Astrocyte of the hippocampus (primary cell): Measurements from ENCODE around the gene ELK3.
A peak's percentile ranks its signal among the peaks of the same experiment; 100 is the strongest.

Source experiments
- DNase-seq: peaks from one replicate; pipeline ENCODE4 v3.0.0; 2011; ENCODE audit warnings: low read depth, low spot score

ELK3 gene

DNA sequence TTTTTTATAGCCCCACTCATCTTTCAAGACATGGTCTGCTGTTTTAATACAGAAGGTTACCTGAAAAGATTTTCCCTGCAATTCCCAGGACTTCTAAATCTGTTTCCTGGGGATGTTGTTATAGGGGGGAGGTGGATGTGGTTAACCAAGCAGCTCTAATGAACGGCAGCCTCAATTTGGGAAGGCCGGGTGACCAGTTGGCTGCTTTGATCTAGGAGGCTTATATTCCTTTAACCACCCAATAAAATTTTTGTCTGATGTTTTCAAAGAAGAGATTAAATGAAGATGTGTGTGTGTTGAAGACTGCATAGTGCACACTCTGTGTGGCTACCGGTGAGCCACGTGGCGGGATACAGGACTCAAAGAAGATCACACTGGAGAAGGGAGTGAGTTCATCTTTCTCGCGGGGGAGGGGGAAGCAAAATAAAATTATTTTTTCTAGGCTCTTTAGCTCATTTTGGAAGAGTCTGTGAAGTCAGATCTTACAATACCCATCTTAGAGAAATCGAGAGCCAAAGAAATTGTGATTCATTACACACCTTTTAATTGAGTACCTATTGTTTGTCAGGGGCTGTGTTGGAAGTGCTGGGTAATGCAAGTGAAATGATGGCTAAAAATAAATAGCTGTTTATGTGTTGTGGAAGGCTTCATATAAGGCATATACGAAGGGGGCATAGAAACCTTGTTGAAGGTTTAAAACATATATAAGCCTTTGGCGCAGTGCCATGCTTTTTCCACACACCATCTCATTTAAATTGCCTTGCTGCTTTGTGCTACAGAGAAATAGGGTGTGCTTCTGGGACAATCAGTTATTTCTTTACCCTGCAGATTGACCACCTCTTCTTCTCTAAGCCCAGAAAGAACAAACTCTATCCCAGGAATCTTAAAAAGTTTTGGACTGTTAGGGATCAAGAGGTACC is 18.5 kb downstream of the ELK3 start:
- no peak for DNase-seq

DNA sequence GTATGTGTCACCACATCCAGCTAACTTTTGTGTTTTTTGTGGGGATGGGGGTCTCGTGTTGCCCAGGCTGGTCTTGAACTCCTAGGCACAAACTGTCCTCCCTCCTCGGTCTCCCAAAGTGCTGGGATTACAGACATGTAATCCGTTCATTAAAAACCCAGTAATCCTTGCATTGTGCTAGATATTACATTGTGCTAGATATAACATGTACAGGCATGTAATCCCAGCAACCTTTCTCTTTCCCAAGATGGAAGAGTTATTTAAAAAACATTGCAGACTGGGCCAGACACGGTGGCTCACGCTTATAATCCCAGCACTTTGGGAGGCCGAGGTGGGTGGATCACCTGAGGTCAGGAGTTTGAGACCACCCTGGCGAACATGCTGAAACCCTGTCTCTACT is 19.7 kb downstream of the ELK3 start:
- no peak for DNase-seq

DNA sequence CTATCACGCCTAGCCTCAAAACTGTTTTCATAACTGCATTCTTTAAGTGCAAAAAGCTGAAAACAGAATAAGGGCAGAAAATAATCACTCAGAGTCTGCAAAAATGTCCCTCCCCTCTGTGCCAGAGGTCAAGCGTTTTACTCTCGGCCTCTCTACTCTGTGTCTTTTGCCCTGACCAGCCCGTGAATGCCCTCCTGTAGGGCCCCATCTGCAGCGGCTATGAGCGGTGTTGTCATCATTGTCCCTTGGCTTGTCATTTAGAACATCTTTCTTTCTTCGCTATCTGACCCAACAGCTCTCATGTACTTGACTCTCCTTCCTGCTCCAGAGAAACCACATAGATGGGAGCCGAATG is 21.7 kb downstream of the ELK3 start:
- DNase-seq: no peak

DNA sequence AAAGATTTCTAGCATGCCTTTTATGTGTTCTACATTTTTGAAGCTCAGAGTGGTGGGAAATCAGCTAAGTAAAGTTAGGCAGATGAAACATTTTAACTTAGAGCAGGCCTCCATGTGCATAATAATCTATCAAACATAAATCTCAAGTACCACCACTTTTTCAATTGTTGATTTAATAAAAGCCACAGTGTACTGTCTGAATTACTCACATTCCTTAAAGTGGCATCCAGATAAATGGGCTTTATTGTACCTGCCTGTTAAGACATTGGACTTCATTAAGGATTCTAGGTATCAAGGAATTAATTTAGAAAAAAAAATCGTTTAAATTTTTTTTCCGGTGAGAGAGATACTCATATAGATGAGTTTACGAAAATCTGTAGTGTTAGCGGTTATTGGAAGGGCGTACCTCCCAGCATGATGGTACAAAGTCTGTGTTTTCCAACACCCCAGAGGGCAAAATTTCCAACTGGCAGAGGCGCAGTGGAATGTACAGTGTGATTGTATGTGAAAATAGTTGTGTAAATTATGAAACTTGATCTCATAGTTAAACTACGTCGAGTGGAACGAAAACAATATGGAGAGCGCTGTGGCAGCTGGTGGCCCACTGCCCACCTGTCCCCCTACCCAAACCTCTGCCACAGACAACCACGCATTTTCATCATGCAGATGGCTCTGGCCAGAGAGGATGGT is 25.0 kb downstream of the ELK3 start:
- no peak for DNase-seq

DNA sequence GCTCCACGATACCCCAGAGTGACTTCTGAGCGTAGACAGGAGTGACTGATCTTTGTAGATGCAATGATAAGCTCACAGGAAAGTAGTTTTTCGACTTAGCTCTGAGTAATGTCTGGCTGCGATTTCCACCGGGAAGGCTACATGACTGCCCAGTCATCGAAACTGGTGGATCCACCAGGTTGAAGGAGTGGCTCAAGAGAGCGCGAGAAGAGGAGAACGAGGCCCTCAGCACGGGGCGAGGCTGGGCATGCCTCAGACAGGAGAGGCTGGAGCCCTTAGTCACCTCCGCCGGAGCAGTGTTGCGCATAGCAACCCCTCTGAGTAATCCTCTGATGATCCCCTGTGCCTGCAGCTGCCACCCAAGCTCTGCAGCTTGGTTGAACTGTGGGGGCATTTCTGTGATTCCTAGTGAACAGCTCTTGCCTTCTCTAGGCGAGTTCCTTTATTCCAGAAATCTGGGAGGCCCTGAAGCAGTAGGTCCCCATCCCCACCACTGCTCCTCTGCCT is 25.6 kb downstream of the ELK3 start:
- peak; percentile 97 for DNase-seq

DNA sequence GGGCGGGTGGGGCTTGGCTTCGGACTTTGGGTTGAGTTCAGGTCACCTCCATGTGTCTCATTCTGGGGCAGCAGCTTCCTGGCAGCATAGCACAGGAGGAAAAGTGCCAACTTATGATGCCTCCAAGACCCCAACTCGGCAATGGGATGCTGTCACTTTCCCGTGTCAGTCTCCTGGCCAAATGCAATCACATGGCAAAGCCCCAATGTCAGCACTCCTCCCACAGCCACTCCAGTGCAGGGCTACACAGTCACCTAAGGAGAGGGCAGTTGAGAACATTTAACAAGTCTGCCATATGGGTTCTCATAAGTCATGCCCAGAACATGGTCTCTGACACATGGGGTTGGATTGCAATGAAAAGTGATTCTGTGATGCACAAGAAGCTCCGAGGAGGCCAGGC is 26.7 kb downstream of the ELK3 start:
- DNase-seq: peak; percentile 62

DNA sequence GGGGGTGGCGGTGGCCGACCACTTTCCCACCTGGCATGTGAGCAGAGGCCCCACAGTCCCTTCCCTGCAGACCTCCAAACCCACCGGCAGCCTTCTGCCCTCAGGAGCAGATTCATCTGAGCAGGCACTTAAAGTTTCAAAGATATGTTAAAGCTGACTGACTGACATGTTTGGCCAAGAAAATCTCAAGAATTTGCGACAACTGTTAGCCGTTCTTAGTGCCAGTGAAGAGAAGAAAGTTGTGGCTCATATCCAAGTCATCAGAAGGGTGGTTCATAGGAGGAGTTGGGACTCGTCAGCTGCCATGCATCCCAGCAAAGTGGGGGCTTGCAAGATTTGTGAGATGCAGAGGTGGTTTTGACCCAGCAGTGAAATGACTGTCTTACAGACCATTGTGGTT is 27.2 kb downstream of the ELK3 start:
- DNase-seq: peak; percentile 67

DNA sequence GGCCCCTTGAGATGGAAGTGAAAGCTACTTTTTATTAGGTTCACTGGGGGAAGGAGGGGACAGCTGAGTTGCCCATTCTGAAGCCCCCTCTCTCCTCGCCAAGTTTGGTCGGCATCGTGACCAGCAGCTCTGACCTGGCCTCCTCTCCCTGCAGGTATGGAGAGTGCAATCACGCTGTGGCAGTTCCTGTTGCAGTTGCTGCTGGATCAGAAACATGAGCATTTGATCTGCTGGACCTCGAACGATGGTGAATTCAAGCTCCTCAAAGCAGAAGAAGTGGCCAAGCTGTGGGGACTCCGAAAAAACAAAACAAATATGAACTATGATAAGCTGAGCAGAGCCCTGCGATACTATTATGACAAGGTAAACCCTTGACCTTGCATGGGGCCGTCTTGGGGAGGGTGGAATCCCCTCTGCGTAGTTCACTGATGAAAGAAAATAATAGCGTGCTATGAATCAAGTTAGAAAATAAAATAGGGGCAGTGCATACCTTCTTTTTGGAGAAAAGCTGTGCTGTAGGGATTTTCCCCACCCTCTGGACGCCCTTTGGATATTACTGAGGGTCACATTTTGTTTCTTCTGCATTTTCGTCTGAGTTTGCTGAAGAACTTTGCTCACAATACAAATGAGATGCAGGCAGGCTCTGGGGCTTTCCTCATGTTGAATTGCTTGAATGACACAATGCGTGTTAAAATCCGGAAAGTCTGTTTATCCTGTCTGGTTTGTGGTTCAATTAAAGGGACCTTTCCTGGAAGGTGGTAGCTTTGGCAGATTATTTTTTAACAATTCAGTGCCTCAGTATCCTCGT is 29.4 kb downstream of the ELK3 start:
- peak; percentile 66 for DNase-seq

DNA sequence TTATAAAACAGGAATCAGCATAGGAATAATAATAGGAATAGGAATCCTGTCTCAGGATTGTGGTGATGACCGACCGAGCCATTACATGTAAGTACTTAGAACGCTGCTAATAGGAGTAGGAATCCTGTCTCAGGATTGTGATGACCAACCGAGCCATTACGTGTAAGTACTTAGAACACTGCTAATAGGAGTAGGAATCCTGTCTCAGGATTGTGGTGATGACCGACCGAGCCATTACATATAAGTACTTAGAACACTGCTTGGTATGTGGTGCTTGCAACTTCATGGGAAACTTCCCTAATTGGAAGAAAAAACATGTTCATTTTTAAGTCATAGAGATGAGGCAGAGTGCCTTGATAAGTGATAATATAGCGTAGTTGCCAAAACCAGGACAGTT is 30.0 kb downstream of the ELK3 start:
- peak; percentile 70 for DNase-seq

DNA sequence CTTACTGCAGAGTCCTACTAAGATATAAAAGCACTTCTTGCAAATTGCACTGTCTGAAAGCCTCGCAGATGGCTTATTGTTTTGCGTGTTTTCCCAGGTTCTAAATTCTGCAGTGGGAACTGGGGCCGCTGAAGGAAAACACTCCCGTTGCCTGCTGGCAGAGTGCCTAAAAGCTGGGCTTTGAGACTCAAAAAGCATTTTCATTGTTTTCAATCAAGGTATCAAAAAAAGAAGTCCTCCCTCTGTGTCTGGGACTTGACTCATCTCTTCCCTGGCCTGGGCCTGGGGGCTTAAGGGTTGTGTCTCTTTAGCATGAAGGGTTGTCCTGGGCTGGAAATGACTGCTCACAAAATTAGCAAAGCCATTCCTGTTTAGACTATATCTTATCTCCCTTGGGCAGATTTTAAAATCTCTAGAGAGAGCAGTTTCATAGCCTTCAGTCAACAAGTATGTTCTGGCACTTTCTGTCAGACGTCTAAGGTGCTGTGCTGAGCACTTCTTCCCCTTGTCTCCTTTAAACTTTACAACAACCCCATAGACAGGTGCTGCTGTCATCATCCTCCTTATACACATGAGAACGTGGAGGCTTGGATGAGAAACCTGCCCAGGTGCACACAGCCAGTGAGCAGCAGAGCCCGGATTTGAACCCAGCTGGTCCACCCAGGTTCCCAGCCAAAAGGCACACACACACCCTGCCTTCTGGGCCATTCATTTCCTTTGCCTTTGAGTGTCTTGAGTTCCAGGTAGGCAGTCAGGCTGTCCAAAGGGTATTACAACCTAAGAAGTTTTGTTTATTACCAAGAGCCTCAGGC is 31.1 kb downstream of the ELK3 start:
- DNase-seq: peak; percentile 75

DNA sequence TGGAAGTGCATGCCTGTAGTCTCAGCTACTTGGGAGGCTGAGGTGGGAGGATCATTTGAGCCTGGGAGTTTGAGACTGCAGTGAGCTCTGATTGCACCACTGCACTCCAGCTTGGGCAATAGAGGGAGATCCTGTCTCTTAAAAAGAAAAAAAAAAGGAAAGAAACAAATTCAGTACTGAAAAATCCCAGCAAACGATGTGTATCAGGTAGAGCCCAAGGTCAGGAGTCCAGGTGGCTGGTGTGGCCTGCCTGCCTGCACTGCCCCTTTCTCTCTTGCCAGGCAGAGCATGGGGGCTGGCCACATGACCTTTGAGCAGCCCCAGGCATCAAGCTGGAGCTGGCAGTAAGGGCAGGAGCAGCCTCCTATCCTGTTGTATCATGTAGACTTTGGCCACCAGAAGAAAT is 31.8 kb downstream of the ELK3 start:
- no peak for DNase-seq

DNA sequence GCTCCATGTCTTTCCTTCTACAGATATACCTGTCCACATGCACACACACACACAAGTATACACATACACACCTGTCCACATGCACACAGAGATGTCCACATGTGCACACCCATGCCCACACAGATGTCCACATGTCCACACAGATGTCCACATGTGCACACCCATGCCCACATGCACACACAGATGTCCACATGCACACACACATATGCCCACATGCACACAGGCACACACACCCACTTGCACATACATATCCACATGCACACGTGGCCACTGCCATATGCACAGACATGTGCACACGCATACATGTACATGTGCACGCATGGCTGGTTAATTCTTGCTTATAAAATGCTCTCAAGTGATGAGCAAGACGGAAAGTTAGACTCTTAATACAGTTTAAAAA is 32.2 kb downstream of the ELK3 start:
- DNase-seq: no peak

DNA sequence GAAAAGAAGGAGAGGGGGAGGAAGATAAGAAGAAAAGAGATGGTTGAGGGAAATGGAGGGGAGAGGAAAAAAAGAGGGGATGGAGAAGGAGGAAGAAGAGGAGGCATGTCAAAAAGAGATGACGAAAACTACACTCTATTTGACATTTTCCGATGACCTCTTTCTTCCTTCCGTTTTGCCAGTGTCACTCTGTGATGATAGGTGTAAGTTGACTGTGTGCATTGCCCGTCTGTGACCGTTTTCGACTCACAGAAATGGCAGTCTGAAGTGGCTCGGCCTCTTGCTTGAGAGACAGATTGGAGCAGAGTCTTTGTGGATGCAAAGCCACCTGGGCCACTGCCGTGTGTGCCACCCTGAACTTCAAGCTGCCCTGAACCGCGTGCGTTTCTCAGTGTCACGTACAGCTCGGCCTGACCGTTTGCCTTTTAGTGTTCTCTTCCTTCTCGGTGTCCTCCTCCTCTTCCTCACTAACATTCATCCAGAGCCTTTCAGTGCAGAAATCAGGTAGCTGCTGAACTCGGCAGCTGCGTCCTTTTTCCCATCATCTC is 32.7 kb downstream of the ELK3 start:
- no peak for DNase-seq

DNA sequence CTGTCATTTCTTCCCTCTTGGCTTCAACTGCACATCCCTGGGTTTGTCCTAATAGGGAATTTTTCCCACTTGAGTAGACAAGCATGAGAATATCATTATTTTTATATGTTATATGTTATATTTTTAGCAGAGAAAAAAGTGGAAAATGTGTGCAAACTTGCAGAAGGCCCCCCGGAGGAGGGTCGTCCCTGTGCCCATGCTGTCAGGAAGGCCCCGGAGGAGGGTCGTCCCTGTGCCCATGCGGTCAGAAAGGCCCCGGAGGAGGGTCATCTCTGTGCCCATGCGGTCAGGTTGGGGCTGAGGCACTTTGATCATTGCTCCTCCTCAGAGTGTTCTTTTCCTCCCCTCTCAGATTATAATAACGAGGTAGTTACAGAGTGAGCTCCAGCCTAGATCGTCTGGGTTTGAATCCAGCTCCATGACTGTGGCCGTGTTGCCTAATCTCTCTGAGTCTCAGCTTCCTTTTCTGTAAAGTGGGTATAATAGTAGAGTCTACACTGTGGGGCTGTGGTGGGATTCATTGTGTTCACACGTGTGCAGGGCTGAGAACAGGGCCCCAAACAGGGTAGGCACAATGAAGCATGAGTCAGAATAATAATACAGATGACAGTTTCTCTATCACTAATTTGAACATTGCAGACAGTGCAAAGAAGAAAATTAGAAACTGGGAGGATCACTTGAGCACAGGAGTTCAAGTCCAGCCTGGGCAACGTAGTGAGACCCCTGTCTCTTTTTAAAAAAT is 33.4 kb downstream of the ELK3 start:
- DNase-seq: no peak

DNA sequence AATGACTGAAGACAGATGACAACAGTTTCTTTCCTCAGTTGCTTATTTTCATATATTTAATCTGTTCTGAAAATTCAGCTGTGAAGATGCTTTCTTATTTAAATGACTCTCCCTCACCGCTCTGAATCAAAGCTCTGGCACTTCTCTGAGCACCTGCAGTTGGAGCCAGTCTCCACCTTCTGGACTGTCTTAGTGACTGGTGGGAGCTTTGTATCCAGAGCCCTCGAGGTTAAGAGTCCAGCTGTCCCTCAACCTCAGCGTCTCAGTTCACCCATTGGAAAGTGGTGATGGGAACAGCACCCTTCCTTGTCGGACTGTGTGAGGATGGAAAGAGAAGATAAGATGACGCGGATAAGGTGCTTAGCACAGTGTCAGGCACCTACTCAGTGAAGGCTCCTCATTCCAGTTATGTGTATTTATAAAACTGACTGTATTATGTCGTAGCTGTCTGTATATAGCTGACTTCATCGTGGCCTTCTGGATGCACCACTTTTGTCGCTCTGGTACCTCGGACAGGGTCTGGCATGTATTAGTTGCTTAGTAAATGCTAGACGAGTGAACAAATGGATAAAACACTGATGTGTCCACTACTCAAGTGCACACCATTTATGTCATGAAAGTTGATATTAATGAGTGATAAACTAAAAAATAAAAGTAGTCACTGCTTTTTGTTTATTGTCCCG is 34.5 kb downstream of the ELK3 start:
- DNase-seq: no peak

DNA sequence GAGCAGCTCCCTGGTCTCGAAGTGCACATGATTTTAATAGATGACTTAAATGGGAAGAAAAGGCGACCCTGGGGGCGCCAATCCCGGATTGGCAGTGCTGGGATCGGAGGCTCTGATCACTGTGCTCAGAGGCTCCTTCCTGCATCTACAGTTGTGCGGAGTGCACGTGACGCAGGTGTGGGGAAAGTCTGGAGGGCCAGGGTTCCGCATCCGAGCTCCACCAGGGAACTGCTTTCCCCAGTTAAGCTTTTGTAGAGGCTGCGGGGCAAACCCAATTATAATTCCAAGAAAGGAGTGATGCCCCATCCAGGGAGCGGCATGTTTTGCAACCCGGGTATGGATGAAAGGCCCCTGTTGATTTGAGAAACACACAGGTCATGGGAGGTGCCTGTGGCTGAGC is 36.5 kb downstream of the ELK3 start:
- no peak for DNase-seq

DNA sequence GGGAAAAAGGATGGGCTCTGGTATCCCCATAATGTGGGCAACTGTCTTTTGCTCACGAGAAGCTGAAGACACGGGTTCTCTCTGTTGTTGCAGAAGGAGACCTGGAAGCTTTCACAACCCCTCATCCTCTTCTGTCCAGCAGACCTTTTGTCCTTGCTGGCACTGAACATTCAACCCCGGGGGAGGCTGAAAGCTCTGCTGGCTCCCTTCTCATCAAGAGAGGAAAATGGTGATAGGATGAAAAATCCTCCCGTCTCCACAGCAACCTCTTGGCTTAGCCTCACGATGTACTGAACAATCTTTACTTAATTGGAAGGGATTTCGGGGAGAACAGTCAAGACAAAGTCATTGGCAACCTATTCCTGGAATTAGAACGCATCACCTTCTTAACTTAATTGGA is 39.0 kb downstream of the ELK3 start:
- no peak for DNase-seq

DNA sequence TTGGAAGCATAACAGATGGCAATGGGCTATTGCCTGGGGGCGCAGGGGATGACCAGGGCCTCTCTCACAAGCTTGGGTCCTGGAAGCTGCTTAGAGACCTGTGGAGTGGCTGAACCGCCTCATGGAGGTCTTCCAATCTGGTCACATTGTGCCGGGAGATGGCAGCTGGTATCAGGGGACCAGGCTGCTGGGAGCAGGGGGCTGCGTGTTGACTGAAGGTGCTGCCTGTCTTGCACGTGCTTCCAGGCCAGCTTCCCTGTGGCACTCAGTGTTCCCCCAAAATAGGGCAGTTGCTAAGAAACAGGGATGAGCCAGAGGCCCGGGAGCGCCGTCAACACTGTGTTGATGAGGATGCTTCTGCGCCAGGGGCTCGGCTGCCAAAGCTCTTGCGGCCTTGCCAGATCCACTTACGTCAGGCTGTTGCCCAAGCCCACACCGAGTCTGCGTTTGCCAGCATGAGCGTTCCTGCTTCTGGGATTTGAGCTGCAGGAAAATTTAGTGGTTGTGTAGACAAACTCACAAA is 39.8 kb downstream of the ELK3 start:
- DNase-seq: peak; percentile 96
